ENCODE data around the gene SCYL1. TPM values are rescaled to one million over a fixed set of nuclear protein-coding genes. Genes with fewer than 3 reads are reported as not detected.

Gene SCYL1
- total RNA-seq (2022; extraction: Qiagen RNA extraction) = 47.8 to 62.4 TPM (median 58.2 TPM) in 5 replicates

GRCh38 chr11:65524741-65525545, at the start of gene SCYL1:
SCYL1 (plus strand) TSS chr11:65525083; CDS start chr11:65525154, 71 bp downstream.

GRCh38 chr11:65498977-65499712, 25.7 kb upstream of the SCYL1 start, which contains the start of gene MALAT1:
MALAT1 (plus strand) TSS chr11:65499045.

GRCh38 chr11:65558002-65558929, 33.4 kb downstream of the SCYL1 start, which contains the start of gene LTBP3:
LTBP3 (minus strand) TSS chr11:65558359; CDS start chr11:65557959, 400 bp downstream.

GRCh38 chr11:65569973-65570918, 45.4 kb downstream of the SCYL1 start, which contains the start of gene ZNRD2:
ZNRD2 (plus strand) TSS chr11:65570477; CDS start chr11:65570492, 15 bp downstream.

GRCh38 chr11:65572356-65573051, 47.6 kb downstream of the SCYL1 start, which contains the start of gene FAM89B:
FAM89B (plus strand) TSS chr11:65572538; CDS start chr11:65572670, 132 bp downstream.

GRCh38 chr11:65575568-65576231, 50.8 kb downstream of the SCYL1 start, which contains the start of gene EHBP1L1:
EHBP1L1 (plus strand) TSS chr11:65576053; CDS start chr11:65576303, 250 bp downstream.

Other genes starting within 250 kb of the SCYL1 start
- 14.1 to 21.9 TPM (median 19.2 TPM) in 5 replicates for gene CDC42EP2, start 210.2 kb upstream of the SCYL1 start, total RNA-seq (2022; extraction: Qiagen RNA extraction)
- gene DPF2, start 191.2 kb upstream of the SCYL1 start, total RNA-seq (2022; extraction: Qiagen RNA extraction) = 39.6 to 46.8 TPM (median 40.9 TPM) in 5 replicates
- 0.94 to 1.3 TPM (median 1.2 TPM) in 5 replicates for gene TIGD3, start 170.3 kb upstream of the SCYL1 start, total RNA-seq (2022; extraction: Qiagen RNA extraction)
- 12.1 to 15.2 TPM (median 14.2 TPM) in 5 replicates for gene SLC25A45, start 142.4 kb upstream of the SCYL1 start, total RNA-seq (2022; extraction: Qiagen RNA extraction)
- gene FRMD8, start 138.4 kb upstream of the SCYL1 start, total RNA-seq (2022; extraction: Qiagen RNA extraction) = 45.6 to 53.2 TPM (median 48.9 TPM) in 5 replicates
- 123 to 204 TPM (median 187 TPM) in 5 replicates for gene NEAT1, start 102.3 kb upstream of the SCYL1 start, total RNA-seq (2022; extraction: Qiagen RNA extraction)
- gene MALAT1, start 26.0 kb upstream of the SCYL1 start, total RNA-seq (2022; extraction: Qiagen RNA extraction) = 42.9 to 87.3 TPM (median 59.9 TPM) in 5 replicates
- gene LTBP3, start 33.3 kb downstream of the SCYL1 start, total RNA-seq (2022; extraction: Qiagen RNA extraction) = 89.3 to 122 TPM (median 106 TPM) in 5 replicates
- 63.9 to 77.4 TPM (median 76.9 TPM) in 5 replicates for gene ZNRD2, start 45.4 kb downstream of the SCYL1 start, total RNA-seq (2022; extraction: Qiagen RNA extraction)
- 26.3 to 47.9 TPM (median 45.5 TPM) in 5 replicates for gene FAM89B, start 47.5 kb downstream of the SCYL1 start, total RNA-seq (2022; extraction: Qiagen RNA extraction)
- 27.8 to 36.2 TPM (median 31.5 TPM) in 5 replicates for gene EHBP1L1, start 51.0 kb downstream of the SCYL1 start, total RNA-seq (2022; extraction: Qiagen RNA extraction)
- 0.51 to 0.95 TPM (median 0.72 TPM) in 5 replicates for gene KCNK7, start 70.7 kb downstream of the SCYL1 start, total RNA-seq (2022; extraction: Qiagen RNA extraction)
- 37.7 to 49.0 TPM (median 47.6 TPM) in 5 replicates for gene MAP3K11, start 89.1 kb downstream of the SCYL1 start, total RNA-seq (2022; extraction: Qiagen RNA extraction)
- gene PCNX3, start 90.7 kb downstream of the SCYL1 start, total RNA-seq (2022; extraction: Qiagen RNA extraction) = 26.0 to 36.3 TPM (median 34.9 TPM) in 5 replicates
- gene SIPA1, start 113.0 kb downstream of the SCYL1 start, total RNA-seq (2022; extraction: Qiagen RNA extraction) = 14.3 to 21.2 TPM (median 19.7 TPM) in 5 replicates
- gene RELA, start 137.8 kb downstream of the SCYL1 start, total RNA-seq (2022; extraction: Qiagen RNA extraction) = 63.5 to 78.0 TPM (median 73.7 TPM) in 5 replicates
- 40.9 to 56.0 TPM (median 50.3 TPM) in 5 replicates for gene KAT5, start 187.2 kb downstream of the SCYL1 start, total RNA-seq (2022; extraction: Qiagen RNA extraction)
- gene RNASEH2C, start 195.7 kb downstream of the SCYL1 start, total RNA-seq (2022; extraction: Qiagen RNA extraction) = 28.0 to 49.4 TPM (median 47.9 TPM) in 5 replicates

Measured in A549 treated with AZD2906 at 1 μM for 4 hours (cell line).